Neural progenitor cell (in vitro differentiated cells): ENCODE measurements around the gene RPS6KA6. TPM values are rescaled to one million over a fixed set of nuclear protein-coding genes. Genes with fewer than 3 reads are reported as not detected.

Experiments used
- DNase-seq: peaks from one replicate; pipeline ENCODE4 v3.0.0-alpha.2; 2016; ENCODE audit warnings: low spot score
- H2AFZ ChIP-seq: fragments of 200-600 bp; sonication (generic); replicated peaks from 2 replicates; pipeline ENCODE4 v1.6.1; 2016; ENCODE audit warnings: antibody characterized with exemption
- H3F3A ChIP-seq: fragments of 200-600 bp; sonication (generic); 2 replicates; pipeline ENCODE4 v1.6.1; 2016; ENCODE audit warnings: antibody characterized with exemption, low read depth
- H3K27ac ChIP-seq: fragments of 200-600 bp; sonication (generic); 2 replicates; pipeline ENCODE4 v1.5.1; 2016; ENCODE audit warnings: mild to moderate bottlenecking
- H3K27me3 ChIP-seq: fragments of 200-600 bp; sonication (generic); 2 replicates; pipeline ENCODE4 v1.6.1; 2016; ENCODE audit warnings: mild to moderate bottlenecking, moderate library complexity
- H3K36me3 ChIP-seq: fragments of 200-600 bp; sonication (generic); 2 replicates; pipeline ENCODE4 v1.5.1; 2016
- H3K4me1 ChIP-seq: fragments of 200-600 bp; sonication (generic); 2 replicates; pipeline ENCODE4 v1.6.1; 2016; ENCODE audit warnings: mixed run types
- H3K4me2 ChIP-seq: fragments of 200-600 bp; sonication (generic); 2 replicates; pipeline ENCODE4 v1.6.1; 2016
- H3K4me3 ChIP-seq: fragments of 200-600 bp; sonication (generic); 2 replicates; pipeline ENCODE4 v1.5.1; 2016
- H3K79me2 ChIP-seq: fragments of 200-600 bp; sonication (generic); 2 replicates; pipeline ENCODE4 v1.6.1; 2016; ENCODE audit warnings: low read depth
- H3K9ac ChIP-seq: fragments of 200-600 bp; sonication (generic); 2 replicates; pipeline ENCODE4 v1.6.1; 2016
- H3K9me3 ChIP-seq: fragments of 200-600 bp; sonication (generic); 2 replicates; pipeline ENCODE4 v1.5.1; 2016; ENCODE audit warnings: low read depth
- H4K20me1 ChIP-seq: fragments of 200-600 bp; sonication (generic); 2 replicates; pipeline ENCODE4 v1.6.1; 2016; ENCODE audit warnings: low read depth
- H3K27ac Mint-ChIP-seq: 3 replicates; pipeline ENCODE4 v1.8.0; 2021; ENCODE audit warnings: mixed read lengths
- H3K27me3 Mint-ChIP-seq: 2 replicates; pipeline ENCODE4 v1.8.0; 2022; ENCODE audit warnings: low read depth, mild to moderate bottlenecking, inconsistent platforms, moderate library complexity, mixed read lengths; ENCODE audit not compliant: insufficient read depth
- H3K36me3 Mint-ChIP-seq: 3 replicates; pipeline ENCODE4 v1.8.0; 2021; ENCODE audit warnings: mixed read lengths
- H3K4me1 Mint-ChIP-seq: 3 replicates; pipeline ENCODE4 v1.8.0; 2021; ENCODE audit warnings: mixed read lengths
- H3K4me3 Mint-ChIP-seq: 3 replicates; pipeline ENCODE4 v1.8.0; 2021; ENCODE audit warnings: mild to moderate bottlenecking, moderate library complexity, mixed read lengths
- H3K9me3 Mint-ChIP-seq: 3 replicates; pipeline ENCODE4 v1.8.0; 2020; ENCODE audit warnings: mixed read lengths
- CTCF ChIP-seq: fragments of 200-600 bp; sonication (generic); IDR thresholded peaks from 2 replicates; pipeline ENCODE4 v1.5.1; 2017; ENCODE audit warnings: antibody characterized with exemption, mild to moderate bottlenecking
- EZH2 ChIP-seq: fragments of 200-600 bp; sonication (generic); IDR thresholded peaks from 2 replicates; pipeline ENCODE4 v1.6.1; 2017; ENCODE audit warnings: antibody characterized with exemption, mild to moderate bottlenecking, moderate library complexity
- EZH2phosphoT487 ChIP-seq: fragments of 200-600 bp; sonication (generic); IDR thresholded peaks from 2 replicates; pipeline ENCODE4 v1.6.1; 2017; ENCODE audit warnings: antibody characterized with exemption
- total RNA-seq: library from RNA; depleted of rRNA; stranded (reverse); fragments of >200 nt; gene quantifications from 2 replicates; pipeline ENCODE4 v1.2.3, GENCODE V29; 2015; ENCODE audit warnings: low replicate concordance

The RPS6KA6 gene
- total RNA-seq, 1 donor from 2014 or later, result 20.0 TPM

- peaks cover 6% of the 10 kb centered on the region for H3K9me3 Mint-ChIP-seq
- no peak overlapping the region for H2AFZ ChIP-seq
- H3K27ac Mint-ChIP-seq, result no peak overlapping the region
- H3F3A ChIP-seq, result no peaks in the 10 kb centered on the region
- no peak for DNase-seq
- peak overlapping the region; percentile 49 for H3K4me2 ChIP-seq
- H3K4me3 Mint-ChIP-seq, result no peak overlapping the region
- no peak overlapping the region for H3K4me3 ChIP-seq
- H3K36me3 ChIP-seq, result no peaks in the 10 kb centered on the region
- peaks cover 2% of the 10 kb centered on the region for H3K4me1 Mint-ChIP-seq
- H3K4me1 ChIP-seq, result peaks cover 27% of the 10 kb centered on the region
- no peaks in the 10 kb centered on the region for H3K79me2 ChIP-seq
- H3K27me3 ChIP-seq, result no peaks in the 10 kb centered on the region
- no peak overlapping the region for H3K9ac ChIP-seq
- H3K9me3 ChIP-seq, result peaks cover 8% of the 10 kb centered on the region
- no peak for TF ChIP-seq CTCF
- no peak for TF ChIP-seq EZH2
- TF ChIP-seq EZH2phosphoT487, result no peak
- no peaks in the 10 kb centered on the region for H3K27me3 Mint-ChIP-seq
- H4K20me1 ChIP-seq, result no peaks in the 10 kb centered on the region
- peak overlapping the region; percentile 80 for H3K27ac ChIP-seq
- H3K36me3 Mint-ChIP-seq, result no peaks in the 10 kb centered on the region
Observed at GRCh38 chrX:84216881-84217280, 28.9 kb upstream of the RPS6KA6 start.

DNA sequence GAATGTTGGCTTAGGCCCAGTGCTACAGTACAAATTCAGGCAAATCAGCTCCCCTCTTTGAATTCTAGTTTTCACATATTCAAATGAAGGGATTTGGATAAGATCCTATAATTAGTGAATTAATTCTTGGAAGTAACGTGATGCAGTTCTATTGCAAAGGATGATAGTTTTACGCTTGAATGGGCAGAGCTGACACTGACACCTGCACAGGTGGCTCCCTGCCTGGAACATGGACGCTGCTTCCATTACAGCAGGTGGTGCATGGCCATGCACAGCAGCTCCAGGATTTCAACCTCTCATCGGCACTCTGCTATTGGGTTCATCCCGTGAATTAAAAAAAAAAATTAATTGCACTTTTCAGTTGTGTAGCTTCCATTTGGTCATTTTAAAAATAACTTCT is 28.4 kb upstream of the RPS6KA6 start:
- Histone ChIP-seq H3K4me3 (no peak overlapping the region), H3K79me2 (no peaks in the 10 kb centered on the region)

DNA sequence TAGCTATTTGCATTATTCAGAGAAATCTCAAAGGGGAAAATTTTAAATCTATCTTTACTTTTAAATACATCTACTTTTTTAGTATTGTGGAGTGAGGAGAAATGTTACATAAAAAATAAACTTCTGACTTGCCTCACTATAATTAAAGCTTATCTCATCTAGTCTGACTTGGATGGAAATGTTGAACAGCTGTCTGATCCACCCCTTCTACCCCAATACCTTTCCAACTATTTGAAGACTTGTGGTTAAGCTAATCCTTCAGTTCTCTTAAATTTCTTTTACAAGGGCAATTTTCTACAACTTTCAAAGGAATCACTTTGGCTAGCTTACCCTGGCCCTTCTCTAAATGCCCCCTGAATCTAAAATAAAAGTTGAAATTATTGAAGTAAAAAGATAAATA is 17.3 kb upstream of the RPS6KA6 start:
- H3K79me2 ChIP-seq, result no peaks in the 10 kb centered on the region
- Mint-ChIP-seq H3K4me1 (no peaks in the 10 kb centered on the region), H3K27me3 (no peaks in the 10 kb centered on the region), H3K4me3 (no peak overlapping the region), H3K36me3 (no peaks in the 10 kb centered on the region), H3K27ac (no peak overlapping the region), H3K9me3 (no peaks in the 10 kb centered on the region)
- H3K4me1 ChIP-seq, result no peaks in the 10 kb centered on the region
- H3K36me3 ChIP-seq, result no peaks in the 10 kb centered on the region
- DNase-seq, result no peak
- no peak overlapping the region for H3K4me2 ChIP-seq
- no peak overlapping the region for H3K27ac ChIP-seq
- H3K27me3 ChIP-seq, result no peaks in the 10 kb centered on the region
- H3K9me3 ChIP-seq, result no peaks in the 10 kb centered on the region
- no peak overlapping the region for H3K4me3 ChIP-seq
- H4K20me1 ChIP-seq, result no peaks in the 10 kb centered on the region
- H2AFZ ChIP-seq, result no peak overlapping the region
- TF ChIP-seq EZH2, result no peak
- TF ChIP-seq EZH2phosphoT487, result no peak
- no peak for TF ChIP-seq CTCF
- no peak overlapping the region for H3K9ac ChIP-seq
- H3F3A ChIP-seq, result no peaks in the 10 kb centered on the region

More for the DNA sequence above, 28.4 kb upstream of the RPS6KA6 start:
- Mint-ChIP-seq H3K36me3 (no peaks in the 10 kb centered on the region), H3K27ac (no peak overlapping the region), H3K4me3 (no peak overlapping the region), H3K4me1 (peaks cover 2% of the 10 kb centered on the region), H3K27me3 (no peaks in the 10 kb centered on the region), H3K9me3 (peaks cover 6% of the 10 kb centered on the region)
- TF ChIP-seq EZH2 (no peak), CTCF (no peak), EZH2phosphoT487 (no peak)
- H3K27me3 ChIP-seq, result no peaks in the 10 kb centered on the region
- no peak for DNase-seq
- H3K9me3 ChIP-seq, result peaks cover 8% of the 10 kb centered on the region
- no peaks in the 10 kb centered on the region for H3F3A ChIP-seq
- no peaks in the 10 kb centered on the region for H4K20me1 ChIP-seq
- H3K9ac ChIP-seq, result no peak overlapping the region
- peak overlapping the region; percentile 49 for H3K4me2 ChIP-seq
- H3K27ac ChIP-seq, result no peak overlapping the region
- no peaks in the 10 kb centered on the region for H3K36me3 ChIP-seq
- no peak overlapping the region for H2AFZ ChIP-seq
- H3K4me1 ChIP-seq, result peaks cover 27% of the 10 kb centered on the region
